Measurements from ENCODE around the gene ODC1.

DNA sequence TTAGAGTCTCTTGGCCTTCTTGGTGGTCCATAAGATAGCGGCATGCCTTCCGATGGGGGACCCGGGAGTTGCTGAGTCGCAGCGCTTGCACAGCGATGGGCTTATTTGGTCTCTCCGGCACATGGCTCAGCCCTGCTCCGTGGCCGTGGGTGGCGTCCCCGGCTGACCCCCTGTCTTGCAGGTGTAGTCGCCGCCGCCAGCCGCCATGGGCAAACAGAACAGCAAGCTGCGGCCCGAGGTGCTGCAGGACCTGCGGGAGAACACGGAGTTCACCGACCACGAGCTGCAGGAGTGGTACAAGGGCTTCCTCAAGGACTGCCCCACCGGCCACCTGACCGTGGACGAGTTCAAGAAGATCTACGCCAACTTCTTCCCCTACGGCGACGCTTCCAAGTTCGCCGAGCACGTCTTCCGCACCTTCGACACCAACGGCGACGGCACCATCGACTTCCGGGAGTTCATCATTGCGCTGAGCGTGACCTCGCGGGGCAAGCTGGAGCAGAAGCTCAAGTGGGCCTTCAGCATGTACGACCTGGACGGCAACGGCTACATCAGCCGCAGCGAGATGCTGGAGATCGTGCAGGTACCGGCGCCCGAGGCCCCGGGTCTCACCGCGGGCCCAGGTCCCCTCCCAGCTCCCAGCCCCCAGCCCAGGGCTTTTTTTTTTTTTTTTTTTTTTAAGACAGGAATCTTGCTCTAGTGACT is 28.4 kb downstream of the ODC1 start:
- no peak for TF ChIP-seq CTCF (IDR thresholded peaks at IDR 0.05)
- TF ChIP-seq JUN (CRISPR knock-in tag; IDR thresholded peaks at IDR 0.05) = no peak
- TF ChIP-seq SP1 (CRISPR knock-in tag; conservative IDR thresholded peaks at IDR 0.05) = no peak
- TF ChIP-seq ZNF138 (CRISPR knock-in tag; conservative IDR thresholded peaks at IDR 0.05) = no peak
- no peak for TF ChIP-seq FOXP1 (CRISPR knock-in tag; IDR thresholded peaks at IDR 0.05; ENCODE audit: borderline replicate concordance)
- no peak for TF ChIP-seq MAX (CRISPR knock-in tag; IDR thresholded peaks at IDR 0.05)
- TF ChIP-seq NR3C1 (CRISPR knock-in tag; conservative IDR thresholded peaks at IDR 0.05; ENCODE audit: low read depth) = no peak
- no peak for TF ChIP-seq ZBTB21 (CRISPR knock-in tag; IDR thresholded peaks at IDR 0.05; ENCODE audit: borderline replicate concordance)
- TF ChIP-seq, protein P1, sequence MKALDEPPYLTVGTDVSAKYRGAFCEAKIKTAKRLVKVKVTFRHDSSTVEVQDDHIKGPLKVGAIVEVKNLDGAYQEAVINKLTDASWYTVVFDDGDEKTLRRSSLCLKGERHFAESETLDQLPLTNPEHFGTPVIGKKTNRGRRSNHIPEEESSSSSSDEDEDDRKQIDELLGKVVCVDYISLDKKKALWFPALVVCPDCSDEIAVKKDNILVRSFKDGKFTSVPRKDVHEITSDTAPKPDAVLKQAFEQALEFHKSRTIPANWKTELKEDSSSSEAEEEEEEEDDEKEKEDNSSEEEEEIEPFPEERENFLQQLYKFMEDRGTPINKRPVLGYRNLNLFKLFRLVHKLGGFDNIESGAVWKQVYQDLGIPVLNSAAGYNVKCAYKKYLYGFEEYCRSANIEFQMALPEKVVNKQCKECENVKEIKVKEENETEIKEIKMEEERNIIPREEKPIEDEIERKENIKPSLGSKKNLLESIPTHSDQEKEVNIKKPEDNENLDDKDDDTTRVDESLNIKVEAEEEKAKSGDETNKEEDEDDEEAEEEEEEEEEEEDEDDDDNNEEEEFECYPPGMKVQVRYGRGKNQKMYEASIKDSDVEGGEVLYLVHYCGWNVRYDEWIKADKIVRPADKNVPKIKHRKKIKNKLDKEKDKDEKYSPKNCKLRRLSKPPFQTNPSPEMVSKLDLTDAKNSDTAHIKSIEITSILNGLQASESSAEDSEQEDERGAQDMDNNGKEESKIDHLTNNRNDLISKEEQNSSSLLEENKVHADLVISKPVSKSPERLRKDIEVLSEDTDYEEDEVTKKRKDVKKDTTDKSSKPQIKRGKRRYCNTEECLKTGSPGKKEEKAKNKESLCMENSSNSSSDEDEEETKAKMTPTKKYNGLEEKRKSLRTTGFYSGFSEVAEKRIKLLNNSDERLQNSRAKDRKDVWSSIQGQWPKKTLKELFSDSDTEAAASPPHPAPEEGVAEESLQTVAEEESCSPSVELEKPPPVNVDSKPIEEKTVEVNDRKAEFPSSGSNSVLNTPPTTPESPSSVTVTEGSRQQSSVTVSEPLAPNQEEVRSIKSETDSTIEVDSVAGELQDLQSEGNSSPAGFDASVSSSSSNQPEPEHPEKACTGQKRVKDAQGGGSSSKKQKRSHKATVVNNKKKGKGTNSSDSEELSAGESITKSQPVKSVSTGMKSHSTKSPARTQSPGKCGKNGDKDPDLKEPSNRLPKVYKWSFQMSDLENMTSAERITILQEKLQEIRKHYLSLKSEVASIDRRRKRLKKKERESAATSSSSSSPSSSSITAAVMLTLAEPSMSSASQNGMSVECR (CRISPR knock-in tag; IDR thresholded peaks at IDR 0.05; ENCODE audit: borderline replicate concordance) = no peak
- TF ChIP-seq MXD4 (CRISPR knock-in tag; IDR thresholded peaks at IDR 0.05; ENCODE audit: borderline replicate concordance) = no peak
- no peak for TF ChIP-seq FOXP4 (CRISPR knock-in tag; IDR thresholded peaks at IDR 0.05)
- no peak for TF ChIP-seq MYBL2 (CRISPR knock-in tag; IDR thresholded peaks at IDR 0.05)
